Trophoblast cell (in vitro differentiated cells and primary cell): Measurements from ENCODE around the gene DDR2.
"Not testable (repeated sequence)": the region's sequence is repeated elsewhere in the genome, so short reads cannot be mapped to it uniquely, and the experiment has no call there.

Experiments
- DNase-seq, 2 donors: peaks; one replicate each; pipeline ENCODE4 v3.0.0-alpha.2; 2016
- H2AFZ ChIP-seq: 2 replicates; pipeline ENCODE4 v1.6.1; 2013; ENCODE audit warnings: low read length, moderate library complexity, mild to moderate bottlenecking; ENCODE audit not compliant: insufficient read depth, poor library complexity
- H2AK5ac ChIP-seq: 2 replicates; pipeline ENCODE4 v1.6.1; 2013; ENCODE audit warnings: mild to moderate bottlenecking, low read length
- H2BK120ac ChIP-seq: 2 replicates; pipeline ENCODE4 v1.6.1; 2013; ENCODE audit warnings: low read length, mild to moderate bottlenecking, moderate library complexity; ENCODE audit not compliant: insufficient read depth, poor library complexity
- H2BK12ac ChIP-seq: 2 replicates; pipeline ENCODE4 v1.6.1; 2013; ENCODE audit warnings: mild to moderate bottlenecking, low read length, moderate library complexity
- H2BK5ac ChIP-seq: 2 replicates; pipeline ENCODE4 v1.6.1; 2013; ENCODE audit warnings: low read length, low read depth, moderate library complexity, mild to moderate bottlenecking; ENCODE audit not compliant: poor library complexity
- H3K14ac ChIP-seq: 2 replicates; pipeline ENCODE4 v1.6.1; 2013; ENCODE audit warnings: mild to moderate bottlenecking, low read length
- H3K18ac ChIP-seq: 2 replicates; pipeline ENCODE4 v1.6.1; 2013; ENCODE audit warnings: mild to moderate bottlenecking, low read length
- H3K23ac ChIP-seq: 2 replicates; pipeline ENCODE4 v1.6.1; 2013; ENCODE audit warnings: low read length
- H3K27ac ChIP-seq: 2 replicates; pipeline ENCODE4 v1.5.1; 2013; ENCODE audit warnings: low read depth, mild to moderate bottlenecking, inconsistent platforms, low read length, moderate library complexity
- H3K27me3 ChIP-seq: 2 replicates; pipeline ENCODE4 v1.6.1; 2013; ENCODE audit warnings: inconsistent platforms, mild to moderate bottlenecking, low read length, moderate library complexity; ENCODE audit not compliant: insufficient read depth
- H3K36me3 ChIP-seq, 2 experiments: 1 replicate in 1 of 2; 2 replicates in 1 of 2; pipeline ENCODE4 v1.6.1; 2013; ENCODE audit warnings: low read length in 2 of 2, mild to moderate bottlenecking in 2 of 2, moderate library complexity in 1 of 2; ENCODE audit not compliant: insufficient read depth in 2 of 2, control insufficient read depth in 1 of 2
- H3K4ac ChIP-seq: 2 replicates; pipeline ENCODE4 v1.6.1; 2013; ENCODE audit warnings: low read depth, mild to moderate bottlenecking, low read length, moderate library complexity
- H3K4me1 ChIP-seq, 2 experiments: 1 replicate in 1 of 2; 2 replicates in 1 of 2; pipeline ENCODE4 v1.6.1; 2013; ENCODE audit warnings: low read length in 2 of 2, mild to moderate bottlenecking in 2 of 2, moderate library complexity in 1 of 2; ENCODE audit not compliant: insufficient read depth in 2 of 2, control insufficient read depth in 1 of 2
- H3K4me2 ChIP-seq: 2 replicates; pipeline ENCODE4 v1.6.1; 2013; ENCODE audit warnings: inconsistent platforms, mild to moderate bottlenecking, low read length, moderate library complexity
- H3K4me3 ChIP-seq: 2 replicates; pipeline ENCODE4 v1.5.1; 2013; ENCODE audit warnings: mild to moderate bottlenecking, low read depth, low read length, inconsistent platforms
- H3K79me1 ChIP-seq: one replicate; pipeline ENCODE4 v1.6.1; 2013; ENCODE audit warnings: low read length
- H3K79me2 ChIP-seq: 2 replicates; pipeline ENCODE4 v1.6.1; 2013; ENCODE audit warnings: low read length, mild to moderate bottlenecking; ENCODE audit not compliant: control insufficient read depth, insufficient read depth, poor library complexity
- H3K9ac ChIP-seq: 2 replicates; pipeline ENCODE4 v1.6.1; 2013; ENCODE audit warnings: mild to moderate bottlenecking, low read length
- H3K9me3 ChIP-seq: 2 replicates; pipeline ENCODE4 v1.6.1; 2013; ENCODE audit warnings: low read depth, mild to moderate bottlenecking, control low read depth, inconsistent platforms, low read length; ENCODE audit not compliant: insufficient read depth
- H4K12ac ChIP-seq: 2 replicates; pipeline ENCODE4 v1.6.1; 2013; ENCODE audit warnings: low read depth, mild to moderate bottlenecking, low read length, moderate library complexity
- H4K8ac ChIP-seq: 2 replicates; pipeline ENCODE4 v1.6.1; 2013; ENCODE audit warnings: low read depth, mild to moderate bottlenecking, low read length, moderate library complexity
- H4K91ac ChIP-seq: one replicate; pipeline ENCODE4 v1.6.1; 2013; ENCODE audit warnings: low read depth, mild to moderate bottlenecking, low read length, moderate library complexity
- WGBS: extraction: QIAGEN DNeasy Blood & Tissue Kit; methylation state at CpG from one replicate; pipeline ENCODE4 v1.1.7; 2013; ENCODE audit warnings: missing lambda C conversion rate; ENCODE audit not compliant: insufficient read length, insufficient coverage; ENCODE audit errors: extremely low coverage; 5-methylcytosine and 5-hydroxymethylcytosine counted together

DDR2 gene

DNA sequence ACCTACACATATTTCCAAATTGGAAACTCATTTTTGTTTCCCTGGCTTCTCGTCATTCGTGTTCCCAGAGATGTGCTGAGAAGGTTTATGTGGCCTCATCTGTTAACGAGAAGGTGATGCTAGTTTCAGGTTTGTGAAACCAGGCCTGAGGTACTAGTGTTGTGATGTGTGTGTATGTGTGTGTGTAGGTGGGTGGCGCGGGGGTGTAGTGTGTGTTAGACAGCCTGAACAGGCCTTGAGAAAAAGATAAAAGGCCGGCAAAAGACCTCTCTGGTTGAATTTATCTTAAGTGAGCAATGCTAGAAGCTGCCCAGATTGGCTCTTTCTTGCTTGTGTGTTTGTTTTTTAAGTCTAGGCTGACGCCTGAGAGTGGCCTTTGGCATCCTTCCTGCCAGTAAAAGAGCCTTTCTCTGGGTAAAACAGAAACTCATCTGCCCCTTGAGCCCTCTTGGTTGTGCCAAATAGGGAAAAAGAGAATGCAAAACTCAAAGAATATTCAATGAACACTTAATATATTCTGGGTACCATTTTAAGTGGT is 92.4 kb downstream of the DDR2 start:
- no peaks in the 10 kb centered on the region for H3K9me3 ChIP-seq
- H3K4me3 ChIP-seq = no peak overlapping the region
- no peak overlapping the region for H3K9ac ChIP-seq
- no peak overlapping the region for H3K4ac ChIP-seq
- no CpG with 5 or more reads among the region's 7 CpGs for WGBS
- no peaks in the 10 kb centered on the region for H3K79me1 ChIP-seq
- no peak overlapping the region for H3K4me2 ChIP-seq
- no peak overlapping the region for H2BK5ac ChIP-seq
- no peaks in the 10 kb centered on the region for H3K79me2 ChIP-seq
- H3K27ac ChIP-seq = no peak overlapping the region
- no peak overlapping the region for H4K8ac ChIP-seq
- no peaks in the 10 kb centered on the region for H3K36me3 ChIP-seq
- H4K12ac ChIP-seq = no peak overlapping the region
- H4K91ac ChIP-seq = no peak overlapping the region
- H3K4me1 ChIP-seq = no peaks in the 10 kb centered on the region
- no peak overlapping the region for H2AFZ ChIP-seq
- H2BK120ac ChIP-seq = no peak overlapping the region
- no peak overlapping the region for H2AK5ac ChIP-seq
- no peak overlapping the region for H3K14ac ChIP-seq
- H3K27me3 ChIP-seq = no peaks in the 10 kb centered on the region
- no peak overlapping the region for H3K18ac ChIP-seq
- no peak overlapping the region for H2BK12ac ChIP-seq
- no peak overlapping the region for H3K23ac ChIP-seq
- no peak for DNase-seq

- H2AFZ ChIP-seq = no peak overlapping the region
- no peak overlapping the region for H3K18ac ChIP-seq
- H2BK12ac ChIP-seq = no peak overlapping the region
- H4K8ac ChIP-seq = no peak overlapping the region
- no peak overlapping the region for H3K4ac ChIP-seq
- H3K9me3 ChIP-seq = no peaks in the 10 kb centered on the region
- H3K27me3 ChIP-seq = no peaks in the 10 kb centered on the region
- no peaks in the 10 kb centered on the region for H3K4me1 ChIP-seq
- H4K12ac ChIP-seq = no peak overlapping the region
- no peaks in the 10 kb centered on the region for H3K79me1 ChIP-seq
- H4K91ac ChIP-seq = no peak overlapping the region
- DNase-seq = no peak
- H3K14ac ChIP-seq = no peak overlapping the region
- no peak overlapping the region for H2BK120ac ChIP-seq
- H3K23ac ChIP-seq = no peak overlapping the region
- no CpG with 5 or more reads among the region's 7 CpGs for WGBS
- no peak overlapping the region for H3K4me2 ChIP-seq
- H3K27ac ChIP-seq = no peak overlapping the region
- no peaks in the 10 kb centered on the region for H3K36me3 ChIP-seq
- no peaks in the 10 kb centered on the region for H3K79me2 ChIP-seq
- H2BK5ac ChIP-seq = no peak overlapping the region
- no peak overlapping the region for H3K4me3 ChIP-seq
- H3K9ac ChIP-seq = no peak overlapping the region
- H2AK5ac ChIP-seq = no peak overlapping the region
These were observed 93.1 kb downstream of the DDR2 start for GRCh38 chr1:162725301-162725837.

DNA sequence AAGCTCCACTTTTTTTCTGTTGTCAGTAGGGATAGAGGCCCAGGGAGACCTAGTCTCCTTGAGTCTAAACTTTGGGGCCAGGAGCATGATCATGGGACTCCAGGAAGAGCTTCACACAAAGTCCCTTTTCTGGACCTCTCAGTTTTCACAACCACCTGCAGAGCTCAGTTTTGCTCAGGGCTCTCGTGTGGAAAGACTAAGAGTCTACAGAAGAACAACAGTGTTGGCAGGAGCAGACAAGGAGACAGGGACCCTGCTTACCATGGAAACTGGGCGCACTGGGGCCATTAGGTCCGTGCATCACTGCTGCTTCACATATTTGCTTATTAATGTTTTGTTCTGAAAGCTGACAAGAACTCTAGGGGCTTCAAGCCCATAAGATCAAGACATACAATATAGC is 94.3 kb downstream of the DDR2 start:
- H2AK5ac ChIP-seq = no peak overlapping the region
- no peaks in the 10 kb centered on the region for H3K4me1 ChIP-seq
- no peak overlapping the region for H3K27ac ChIP-seq
- H4K91ac ChIP-seq = no peak overlapping the region
- no peaks in the 10 kb centered on the region for H3K27me3 ChIP-seq
- H3K79me1 ChIP-seq = no peaks in the 10 kb centered on the region
- H3K18ac ChIP-seq = no peak overlapping the region
- H2BK120ac ChIP-seq = no peak overlapping the region
- no peak overlapping the region for H4K12ac ChIP-seq
- no peak overlapping the region for H3K4ac ChIP-seq
- no peak overlapping the region for H3K14ac ChIP-seq
- no peak overlapping the region for H2BK5ac ChIP-seq
- H4K8ac ChIP-seq = no peak overlapping the region
- no peak overlapping the region for H3K23ac ChIP-seq
- H3K4me3 ChIP-seq = no peak overlapping the region
- no peaks in the 10 kb centered on the region for H3K9me3 ChIP-seq
- no peaks in the 10 kb centered on the region for H3K36me3 ChIP-seq
- H3K9ac ChIP-seq = no peak overlapping the region
- no peaks in the 10 kb centered on the region for H3K79me2 ChIP-seq
- WGBS = no CpG with 5 or more reads among the region's 3 CpGs
- no peak overlapping the region for H2BK12ac ChIP-seq
- DNase-seq = no peak
- no peak overlapping the region for H2AFZ ChIP-seq
- H3K4me2 ChIP-seq = no peak overlapping the region

- not testable (repeated sequence) for H3K9ac ChIP-seq, H3K4me3 ChIP-seq, H3K36me3 ChIP-seq, H2BK5ac ChIP-seq, H3K79me2 ChIP-seq, H4K91ac ChIP-seq, H3K27ac ChIP-seq, H3K79me1 ChIP-seq, H3K4ac ChIP-seq, H3K27me3 ChIP-seq, H2AFZ ChIP-seq, H3K4me1 ChIP-seq, H3K14ac ChIP-seq, H3K23ac ChIP-seq, DNase-seq, H3K18ac ChIP-seq, H2AK5ac ChIP-seq, H3K4me2 ChIP-seq, H2BK120ac ChIP-seq, H2BK12ac ChIP-seq, H3K9me3 ChIP-seq, H4K8ac ChIP-seq, H4K12ac ChIP-seq
- no CpG with 5 or more reads among the region's 1 CpG for WGBS
These were observed 95.2 kb downstream of the DDR2 start for GRCh38 chr1:162727493-162727892.
